Bronchial epithelial cell (primary cell): ENCODE results near the gene ABHD4. TPM values are rescaled to one million over a fixed set of nuclear protein-coding genes. Genes with fewer than 3 reads are reported as not detected.

Experiments
- DNase-seq: peaks from one replicate; pipeline ENCODE4 v3.0.0-alpha.2; 2010; ENCODE audit warnings: low read depth
- FAIRE-seq: peaks from 2 replicates; lab custom pipeline; 2011; peaks lifted over from hg19 to GRCh38; lab: Jason Lieb, UNC
- H3K27me3 ChIP-seq: 2 replicates; pipeline ENCODE4 v1.5.1; 2011; ENCODE audit warnings: low read length; ENCODE audit not compliant: control insufficient read depth, insufficient read depth
- H3K36me3 ChIP-seq: 2 replicates; pipeline ENCODE4 v1.5.1; 2011; ENCODE audit warnings: low read length; ENCODE audit not compliant: control insufficient read depth, insufficient read depth
- H3K4me3 ChIP-seq: 2 replicates; pipeline ENCODE4 v1.5.1; 2011; ENCODE audit warnings: mild to moderate bottlenecking, low read depth, low read length, control low read depth
- total RNA-seq: library from RNA; depleted of rRNA; stranded (reverse); fragments of >200 nt; gene quantifications from 2 replicates; pipeline ENCODE4 v1.2.1, GENCODE V29; 2014
- TF ChIP-seq, protein P1 (sequence below): IDR thresholded peaks from 2 replicates; pipeline ENCODE4 v1.5.1; 2011; ENCODE audit warnings: mild to moderate bottlenecking, moderate library complexity, low read length, control low read depth, inconsistent platforms; ENCODE audit not compliant: insufficient read depth, severe bottlenecking

Gene ABHD4
- total RNA-seq, 1 donor from 2014 or later, result 5.3 TPM

GRCh38 chr14:22650960-22651521 is 52.9 kb downstream of the ABHD4 start:
- Histone ChIP-seq H3K4me3 (no peak overlapping the region), H3K36me3 (no peaks in the 10 kb centered on the region), H3K27me3 (no peaks in the 10 kb centered on the region)
- FAIRE-seq (no peak), DNase-seq (peak; percentile 67)
- TF ChIP-seq, protein P1, sequence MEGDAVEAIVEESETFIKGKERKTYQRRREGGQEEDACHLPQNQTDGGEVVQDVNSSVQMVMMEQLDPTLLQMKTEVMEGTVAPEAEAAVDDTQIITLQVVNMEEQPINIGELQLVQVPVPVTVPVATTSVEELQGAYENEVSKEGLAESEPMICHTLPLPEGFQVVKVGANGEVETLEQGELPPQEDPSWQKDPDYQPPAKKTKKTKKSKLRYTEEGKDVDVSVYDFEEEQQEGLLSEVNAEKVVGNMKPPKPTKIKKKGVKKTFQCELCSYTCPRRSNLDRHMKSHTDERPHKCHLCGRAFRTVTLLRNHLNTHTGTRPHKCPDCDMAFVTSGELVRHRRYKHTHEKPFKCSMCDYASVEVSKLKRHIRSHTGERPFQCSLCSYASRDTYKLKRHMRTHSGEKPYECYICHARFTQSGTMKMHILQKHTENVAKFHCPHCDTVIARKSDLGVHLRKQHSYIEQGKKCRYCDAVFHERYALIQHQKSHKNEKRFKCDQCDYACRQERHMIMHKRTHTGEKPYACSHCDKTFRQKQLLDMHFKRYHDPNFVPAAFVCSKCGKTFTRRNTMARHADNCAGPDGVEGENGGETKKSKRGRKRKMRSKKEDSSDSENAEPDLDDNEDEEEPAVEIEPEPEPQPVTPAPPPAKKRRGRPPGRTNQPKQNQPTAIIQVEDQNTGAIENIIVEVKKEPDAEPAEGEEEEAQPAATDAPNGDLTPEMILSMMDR, result no peak

- no peaks in the 10 kb centered on the region for H3K27me3 ChIP-seq
- TF ChIP-seq, protein P1, result no peak
- DNase-seq (no peak), FAIRE-seq (no peak)
- no peak overlapping the region for H3K4me3 ChIP-seq
- H3K36me3 ChIP-seq, result no peaks in the 10 kb centered on the region
Measured at GRCh38 chr14:22651586-22651985, 53.5 kb downstream of the ABHD4 start.

DNA sequence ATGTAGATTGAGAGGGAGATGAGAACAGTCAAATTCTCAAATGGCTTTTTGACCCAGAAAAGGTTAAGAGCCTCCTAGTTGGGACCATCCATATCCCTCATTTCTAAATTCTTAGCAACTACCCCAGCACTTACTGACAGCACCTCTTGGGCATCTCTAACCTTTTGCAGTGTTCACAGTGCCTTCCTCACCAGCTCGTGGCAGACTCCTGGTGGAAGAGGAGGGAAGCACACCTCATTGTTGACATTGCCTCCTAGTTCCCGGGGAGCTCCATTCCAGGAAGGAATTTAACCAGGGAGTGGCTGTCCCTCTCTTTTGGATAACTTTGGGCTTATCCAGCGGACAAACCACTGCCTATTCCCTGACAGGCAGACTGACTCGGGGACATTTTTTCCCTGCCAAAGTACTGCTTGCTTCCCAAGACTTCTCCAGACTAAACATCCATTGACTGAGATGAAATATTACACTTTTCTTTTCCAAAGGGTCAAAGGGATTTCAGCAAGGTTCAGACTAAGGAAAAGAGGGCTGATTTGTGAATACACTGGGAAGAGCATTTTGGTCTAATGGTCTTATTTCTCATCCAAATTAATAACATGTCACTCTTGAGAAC is 55.0 kb downstream of the ABHD4 start:
- DNase-seq, result peak; percentile 75
- Histone ChIP-seq H3K27me3 (no peaks in the 10 kb centered on the region), H3K4me3 (no peak overlapping the region), H3K36me3 (no peaks in the 10 kb centered on the region)
- TF ChIP-seq, protein P1, result peak; percentile 94
- peak; percentile 7 for FAIRE-seq

GRCh38 chr14:22656226-22656625 is 58.1 kb downstream of the ABHD4 start:
- no peak for DNase-seq
- no peak for FAIRE-seq

DNA sequence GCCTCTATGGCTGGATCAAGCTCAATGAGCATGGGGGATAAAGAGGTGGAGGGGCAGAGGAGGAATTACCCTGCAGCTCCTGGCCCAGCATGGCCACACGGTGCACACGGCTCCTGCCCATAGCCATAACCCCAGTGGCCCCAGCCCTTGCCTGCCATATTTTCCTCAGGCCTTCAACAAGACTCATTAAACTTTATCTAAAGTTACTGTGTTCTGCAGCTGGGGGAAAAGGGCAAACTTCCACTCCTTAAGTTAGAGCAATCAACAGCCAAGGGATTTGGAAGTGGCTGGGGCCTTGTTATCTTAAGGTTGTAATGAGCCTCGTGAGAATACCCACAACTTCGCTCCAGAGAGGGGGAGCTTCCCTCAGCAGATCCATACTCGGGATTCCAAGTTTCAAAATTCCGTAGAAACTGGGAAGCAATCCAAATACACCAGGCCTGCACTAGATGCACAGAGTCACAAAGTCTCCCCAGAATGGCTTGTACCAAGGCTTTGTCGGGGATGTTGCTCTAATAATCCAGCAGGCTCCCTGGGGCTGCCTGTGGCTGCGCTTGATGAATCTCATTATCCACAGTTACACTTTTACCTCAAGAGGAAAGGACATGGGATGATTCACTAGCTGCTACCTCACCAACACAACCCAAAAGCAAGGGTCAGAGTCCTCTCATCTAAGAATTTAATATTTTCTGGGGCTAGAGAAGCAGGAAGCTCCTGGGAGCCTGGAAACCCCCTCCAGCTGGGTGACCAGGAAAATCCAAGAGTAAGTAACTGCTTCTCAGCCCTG is 59.0 kb downstream of the ABHD4 start:
- H3K27me3 ChIP-seq, result no peaks in the 10 kb centered on the region
- FAIRE-seq (no peak), DNase-seq (no peak)
- H3K4me3 ChIP-seq, result no peak overlapping the region
- TF ChIP-seq, protein P1, result no peak
- H3K36me3 ChIP-seq, result no peaks in the 10 kb centered on the region

More at GRCh38 chr14:22656226-22656625, 58.1 kb downstream of the ABHD4 start:
- TF ChIP-seq, protein P1, result no peak
- Histone ChIP-seq H3K36me3 (no peaks in the 10 kb centered on the region), H3K4me3 (no peak overlapping the region), H3K27me3 (no peaks in the 10 kb centered on the region)
